PC-9 (cell line): ENCODE results near the gene M1AP.

Experiments
- CTCF ChIP-seq: fragments of 200-600 bp; sonication (generic); conservative IDR thresholded peaks from 2 replicates; pipeline ENCODE4 v1.6.1; 2017; ENCODE audit warnings: mixed run types, antibody characterized with exemption, mild to moderate bottlenecking, moderate library complexity
- EZH2 ChIP-seq: fragments of 200-600 bp; sonication (generic); IDR thresholded peaks from 2 replicates; pipeline ENCODE4 v1.8.0; 2017; ENCODE audit warnings: antibody characterized with exemption, low read depth

GRCh38 chr2:74576211-74576862 lies 71.8 kb downstream of the M1AP start:
- TF ChIP-seq CTCF, result no peak
- no peak for TF ChIP-seq EZH2
